HG03521 (cell line): ENCODE data around the gene CDC42BPA.

ENCODE experiments used
- ATAC-seq: cut with Tn5 transposase; IDR thresholded peaks from one replicate; pipeline ENCODE4 v1.9.1; 2021; ENCODE audit warnings: mild to moderate bottlenecking, moderate library complexity; ENCODE audit not compliant: unreplicated experiment

The CDC42BPA gene

GRCh38 chr1:226982451-226983177 lies 335.7 kb downstream of the CDC42BPA start:
- ATAC-seq: no peak

GRCh38 chr1:226981838-226982237 lies 336.5 kb downstream of the CDC42BPA start:
- no peak for ATAC-seq

- no peak for ATAC-seq
These were observed 336.9 kb downstream of the CDC42BPA start for GRCh38 chr1:226981386-226981817.

GRCh38 chr1:226980565-226981385 lies 337.5 kb downstream of the CDC42BPA start:
- no peak for ATAC-seq

- no peak for ATAC-seq
These were observed 338.2 kb downstream of the CDC42BPA start for GRCh38 chr1:226980122-226980560.

GRCh38 chr1:226979517-226980121 lies 338.7 kb downstream of the CDC42BPA start:
- ATAC-seq: no peak

- ATAC-seq: no peak
These were observed 339.2 kb downstream of the CDC42BPA start for GRCh38 chr1:226979115-226979516.

- no peak for ATAC-seq
These were observed 339.7 kb downstream of the CDC42BPA start for GRCh38 chr1:226978432-226979114.

GRCh38 chr1:226977643-226978431 lies 340.5 kb downstream of the CDC42BPA start:
- ATAC-seq: no peak

- ATAC-seq: no peak
These were observed 341.2 kb downstream of the CDC42BPA start for GRCh38 chr1:226976978-226977642.

GRCh38 chr1:226976276-226976977 lies 341.9 kb downstream of the CDC42BPA start:
- no peak for ATAC-seq

- no peak for ATAC-seq
These were observed 342.7 kb downstream of the CDC42BPA start for GRCh38 chr1:226975259-226976250.

GRCh38 chr1:226974544-226975258 lies 343.6 kb downstream of the CDC42BPA start:
- ATAC-seq: no peak

- no peak for ATAC-seq
These were observed 344.3 kb downstream of the CDC42BPA start for GRCh38 chr1:226973898-226974543.

GRCh38 chr1:226973371-226973897 lies 344.9 kb downstream of the CDC42BPA start:
- ATAC-seq: no peak

GRCh38 chr1:226972931-226973330 lies 345.4 kb downstream of the CDC42BPA start:
- no peak for ATAC-seq
